Measurements from ENCODE around the gene OR7A5.
"Not testable (repeated sequence)": the region's sequence is repeated elsewhere in the genome, so short reads cannot be mapped to it uniquely, and the experiment has no call there.

The OR7A5 gene

DNA sequence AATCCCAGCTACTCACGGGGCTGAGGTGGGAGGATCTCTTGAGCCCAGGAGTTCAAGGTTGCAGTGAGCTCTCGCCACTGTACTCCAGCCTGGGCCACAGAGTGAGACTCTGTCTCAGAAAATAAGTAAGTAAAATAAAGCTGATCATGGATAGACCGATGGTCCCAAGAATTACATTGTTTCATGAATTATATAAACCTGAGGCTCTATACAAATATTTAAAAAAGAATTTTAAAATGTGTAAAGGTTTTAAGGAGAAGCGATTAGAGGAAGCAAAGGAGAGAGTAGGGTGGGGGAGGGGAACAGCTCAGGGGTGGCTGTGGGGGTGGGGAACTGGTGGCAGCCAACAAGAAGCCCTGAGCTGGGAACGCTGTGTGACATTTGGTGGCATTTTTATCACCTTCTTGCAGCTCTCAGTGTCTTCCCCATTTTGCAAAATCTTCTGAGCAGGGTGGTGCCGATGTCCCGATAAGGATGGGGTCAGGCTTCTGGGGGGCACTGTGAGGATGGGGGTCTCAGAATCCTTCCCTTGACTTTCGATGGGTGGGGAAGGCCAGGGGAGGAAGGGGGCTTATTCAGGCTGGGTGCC, 51.5 kb downstream of the OR7A5 start:
- not testable (repeated sequence) for DNase-seq

DNA sequence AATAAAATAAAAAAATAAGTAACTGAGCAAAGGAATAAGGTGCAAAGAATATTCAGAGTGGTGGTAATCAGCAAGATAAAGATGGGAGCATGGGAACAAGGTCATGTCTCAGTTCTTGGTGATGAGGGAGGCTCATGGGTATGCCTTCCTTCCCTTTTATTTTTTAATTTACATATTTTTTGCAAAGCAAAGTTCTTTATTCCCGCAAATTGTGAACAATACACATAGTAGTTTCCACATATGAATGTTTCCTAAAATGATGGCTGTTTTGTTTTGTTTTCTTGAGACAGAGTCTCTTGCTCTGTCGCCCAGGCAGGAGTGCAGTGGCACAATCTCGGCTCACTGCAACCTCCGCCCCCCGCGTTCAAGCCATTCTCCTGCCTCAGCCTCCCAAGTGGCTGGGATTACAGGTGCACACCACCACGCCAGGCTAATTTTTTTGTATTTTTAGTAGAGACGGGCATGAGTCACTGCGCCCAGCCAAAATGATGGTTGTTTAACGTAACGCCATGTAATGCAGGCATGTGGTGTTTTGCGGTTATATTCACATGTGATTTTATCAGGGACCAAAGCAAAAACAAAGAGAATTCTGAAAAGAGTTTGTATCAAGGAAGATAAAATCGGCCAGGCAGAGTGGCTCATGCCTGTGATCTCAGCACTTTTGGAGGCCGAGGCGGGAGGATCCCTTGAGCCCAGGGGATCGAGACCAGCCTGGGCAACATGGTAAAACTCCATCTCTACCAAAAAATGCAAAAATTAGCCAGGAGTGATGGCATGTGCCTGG, 52.2 kb downstream of the OR7A5 start:
- DNase-seq: no peak

DNA sequence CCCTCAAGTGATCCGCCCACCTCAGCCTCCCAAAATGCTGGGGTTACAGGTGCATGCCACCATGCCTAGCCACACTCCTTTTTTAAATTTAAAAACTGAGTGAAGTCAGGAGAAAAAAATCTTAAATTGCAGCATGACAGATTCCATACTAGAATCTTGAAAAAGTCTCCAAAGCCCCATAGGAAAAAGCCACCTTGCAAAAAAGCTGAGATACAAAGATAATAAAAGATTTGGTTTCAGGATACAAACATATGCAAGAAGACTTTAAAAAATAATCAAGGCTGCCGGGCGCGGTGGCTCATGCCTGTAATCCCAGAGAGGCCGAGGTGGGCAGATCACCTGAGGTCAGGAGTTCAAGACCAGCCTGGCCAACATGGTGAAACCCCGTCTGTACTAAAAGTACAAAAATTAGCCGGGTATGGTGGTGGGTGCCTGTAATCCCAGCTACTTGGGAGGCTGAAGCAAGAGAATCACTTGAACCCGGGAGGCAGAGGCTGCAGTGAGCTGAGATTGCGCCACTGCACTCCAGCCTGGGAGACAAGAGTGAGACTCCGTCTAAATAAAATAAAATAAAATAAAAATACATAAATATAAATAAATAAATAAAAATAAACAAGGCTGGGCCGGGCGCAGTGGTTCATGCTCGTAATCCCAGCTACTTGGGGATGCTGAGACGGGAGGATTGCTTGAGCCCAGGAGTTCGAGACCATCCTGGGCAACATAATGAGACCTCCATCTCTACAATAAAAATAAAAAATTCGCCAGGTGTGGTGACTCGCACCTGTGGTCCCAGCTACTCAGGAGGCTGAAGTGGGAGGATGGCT, 53.1 kb downstream of the OR7A5 start:
- DNase-seq: not testable (repeated sequence)

DNA sequence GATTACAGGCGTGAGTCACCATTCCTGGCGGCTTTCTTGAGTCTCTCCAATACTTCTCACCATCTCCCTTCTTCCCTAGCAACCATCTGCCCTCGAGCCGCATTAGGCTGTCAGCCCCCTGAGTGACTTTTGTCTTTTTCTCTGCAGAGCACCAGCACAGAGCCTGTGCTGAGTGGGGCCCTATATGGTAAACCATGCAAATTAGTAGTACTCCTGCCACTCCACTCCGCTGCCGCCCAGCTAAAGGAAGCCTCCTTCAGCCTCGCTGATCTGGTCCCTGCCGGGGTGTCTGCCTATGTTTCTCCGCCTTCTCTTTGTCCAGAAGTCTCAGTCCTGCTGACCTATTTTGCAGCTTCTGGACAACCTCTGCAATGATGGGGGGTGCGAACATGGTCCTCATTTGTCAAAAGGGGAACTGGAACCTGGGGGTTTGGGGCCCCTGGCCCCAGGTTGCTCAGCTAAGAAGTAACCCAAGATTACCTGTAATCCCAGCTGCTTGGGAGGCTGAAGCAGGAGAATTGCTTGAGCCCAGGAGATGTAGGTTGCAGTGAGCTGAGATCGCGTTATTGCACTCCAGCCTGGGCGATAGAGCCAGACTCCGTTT, 54.3 kb downstream of the OR7A5 start:
- not testable (repeated sequence) for DNase-seq

DNA sequence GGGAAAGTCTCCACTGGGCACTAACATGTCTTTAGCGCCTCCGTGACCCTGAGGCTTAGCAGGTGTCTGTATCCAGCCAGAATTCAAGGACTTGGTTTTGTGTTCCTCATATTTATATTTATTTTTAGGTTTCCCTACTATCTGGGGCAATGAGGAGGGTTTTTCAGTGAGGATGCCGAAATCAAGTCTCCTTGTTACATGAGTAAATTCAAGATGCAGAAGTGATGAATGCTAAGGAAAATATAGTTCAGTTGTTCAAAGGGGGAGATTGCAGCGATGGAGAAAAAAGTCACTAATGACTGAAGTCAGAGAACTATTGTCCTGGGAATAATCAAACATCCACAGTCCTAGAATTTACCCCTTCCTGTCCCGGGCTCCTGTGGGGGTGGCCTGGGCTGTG, 55.8 kb downstream of the OR7A5 start:
- no peak for DNase-seq

DNA sequence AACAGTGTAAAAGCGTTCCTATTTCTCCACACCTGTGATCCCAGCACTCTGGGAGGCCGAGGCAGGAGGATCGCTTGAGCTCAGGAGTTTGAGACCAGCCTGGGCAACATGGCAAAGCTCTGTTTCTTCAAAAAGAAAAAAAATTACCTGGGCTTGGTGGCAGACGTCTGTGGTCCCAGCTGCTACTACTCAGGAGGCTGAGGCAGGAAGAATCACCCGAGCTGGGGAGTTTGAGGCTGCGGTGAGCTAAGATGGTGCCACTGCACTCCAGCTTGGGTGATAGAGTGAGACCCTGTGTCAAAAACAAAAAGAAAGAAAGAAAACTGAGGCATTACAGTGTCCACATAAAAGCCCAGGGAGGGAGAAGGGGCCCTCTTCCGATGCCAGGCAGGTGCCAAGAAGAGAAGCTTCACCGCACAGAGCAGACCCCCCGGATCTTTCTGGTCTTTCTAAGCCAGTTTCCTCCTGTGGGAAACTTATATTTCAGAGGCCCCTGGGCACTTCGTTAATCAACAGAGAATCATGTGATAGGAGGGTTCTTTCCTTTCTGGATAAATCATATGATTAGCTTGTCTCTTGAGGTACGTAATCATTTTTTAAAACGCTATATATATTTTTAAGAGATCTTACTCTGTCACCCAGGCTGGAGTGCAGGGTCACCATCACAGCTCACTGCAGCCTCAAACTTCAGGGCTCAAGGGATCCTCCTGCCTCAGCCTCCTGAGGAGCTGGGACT, 56.7 kb downstream of the OR7A5 start, which contains the start of gene ADGRE2:
ADGRE2 (minus strand) TSS at position 451 of the 736 bp plus-strand sequence. CDS start 1,804 bp downstream, outside the sequence.
- DNase-seq: not testable (repeated sequence)

DNA sequence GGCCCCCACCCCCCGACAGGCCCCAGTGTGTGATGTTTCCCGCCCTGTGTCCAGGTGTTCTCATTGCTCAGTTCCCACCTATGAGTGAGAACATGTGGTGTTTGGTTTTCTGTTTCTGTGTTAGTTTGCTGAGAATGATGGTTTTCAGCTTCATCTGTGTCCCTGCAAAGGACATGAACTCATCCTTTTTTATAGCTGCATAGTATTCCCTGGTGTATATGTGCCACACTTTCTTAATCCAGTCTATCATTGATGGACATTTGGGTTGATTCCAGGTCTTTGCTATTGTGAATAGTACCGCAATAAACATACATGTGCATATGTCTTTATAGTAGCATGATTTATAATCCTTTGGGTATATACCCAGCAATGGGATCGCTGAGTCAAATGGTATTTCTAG, 57.3 kb downstream of the OR7A5 start:
- not testable (repeated sequence) for DNase-seq

Measured in activated CD4-positive, alpha-beta T cell treated with anti-CD3 and anti-CD28 coated beads for 4 hours (primary cell).